Psoas muscle (tissue), 8 donors: ENCODE data around the gene NKX1-1. TPM values are rescaled to one million over a fixed set of nuclear protein-coding genes. Genes with fewer than 3 reads are reported as not detected.
"Not testable (repeated sequence)": the region's sequence is repeated elsewhere in the genome, so short reads cannot be mapped to it uniquely, and the experiment has no call there.

Experiments
- ATAC-seq, 4 donors: fragments of 200-7000 bp; cut with Tn5 transposase; one replicate each; pipeline ENCODE4 v1.9.1; 2020; ENCODE audit warnings: moderate library complexity in 3 of 4, mild to moderate bottlenecking in 2 of 4
- DNase-seq, 2 donors: peaks; one replicate each; pipeline ENCODE4 v3.0.0-alpha.2; 2020
- H3K27ac ChIP-seq: fragments of 200-600 bp; one replicate; pipeline ENCODE4 v1.8.0; 2022
- H3K27me3 ChIP-seq, 3 donors: fragments of 200-600 bp in 1 of 3; one replicate each; pipeline versions ENCODE4 v1.6.1 to v1.8.0; 2013 to 2022; ENCODE audit warnings: low read length in 2 of 3, mild to moderate bottlenecking in 2 of 3, moderate library complexity in 1 of 3; ENCODE audit not compliant: insufficient read depth in 3 of 3
- H3K36me3 ChIP-seq, 2 donors: fragments of 200-600 bp in 1 of 2; one replicate each; pipeline versions ENCODE4 v1.6.1 to v1.8.0; 2013 to 2022; ENCODE audit warnings: low read depth in 1 of 2, mild to moderate bottlenecking in 1 of 2, moderate library complexity in 1 of 2; ENCODE audit not compliant: insufficient read depth in 1 of 2
- H3K4me1 ChIP-seq: fragments of 200-600 bp; one replicate; pipeline ENCODE4 v1.8.0; 2022
- H3K4me3 ChIP-seq: fragments of 200-600 bp; one replicate; pipeline ENCODE4 v1.8.0; 2022; ENCODE audit warnings: mild to moderate bottlenecking
- H3K9me3 ChIP-seq: fragments of 200-600 bp; one replicate; pipeline ENCODE4 v1.8.0; 2022
- WGBS, 3 donors: extraction: QIAGEN DNeasy Blood & Tissue Kit; methylation state at CpG; one replicate each; pipeline versions ENCODE4 v1.1.6 to v1.1.7; 2013; 5-methylcytosine and 5-hydroxymethylcytosine counted together
- intact Hi-C, 2 donors: fragments of 100-400 bp; cut with DNase I; formaldehyde crosslinking; loops; one replicate each; pipeline versions ENCODE4 v1.11.0 to v1.14.2; 2022
- polyA plus RNA-seq, 3 donors: library from polyadenylated mRNA; stranded (reverse); fragments of 200-250 nt; gene quantifications; one replicate each; pipeline ENCODE4 v1.2.3, GENCODE V29; 2013
- total RNA-seq, 4 donors: library from RNA; stranded (reverse); fragmentation: NEBNext Ultra II Directional in 2 of 4; extraction: Animal tissue kit (Norgen Biotek cat#: 25700) in 2 of 4; gene quantifications; one replicate each; pipeline versions ENCODE4 v1.2.1 to v1.2.4, GENCODE V29; 2021 to 2023
- TF ChIP-seq, protein P1 (sequence below): fragments of 200-600 bp; IDR thresholded peaks from one replicate; pipeline ENCODE4 v1.8.0; 2022; ENCODE audit warnings: antibody characterized with exemption
- donor health status: healthy with polysubstance abuse.
- donor health status: DM: no; HTN: no; CAD: no; lungs with moderate emphysema.
- donor health status: Bipolar disorder and iron deficiency.
- donor health status: healthy.
- donor health status: DM: yes; HTN: yes; CAD: no.
- donor health status: DM: no; HTN: no; CAD: no.
- donor health status: DM: no; HTN: no; CAD: no.
- donor health status: DM: yes; HTN: yes; CAD: no.

The NKX1-1 gene
- total and polyA plus RNA-seq, 7 donors: not detected

DNA sequence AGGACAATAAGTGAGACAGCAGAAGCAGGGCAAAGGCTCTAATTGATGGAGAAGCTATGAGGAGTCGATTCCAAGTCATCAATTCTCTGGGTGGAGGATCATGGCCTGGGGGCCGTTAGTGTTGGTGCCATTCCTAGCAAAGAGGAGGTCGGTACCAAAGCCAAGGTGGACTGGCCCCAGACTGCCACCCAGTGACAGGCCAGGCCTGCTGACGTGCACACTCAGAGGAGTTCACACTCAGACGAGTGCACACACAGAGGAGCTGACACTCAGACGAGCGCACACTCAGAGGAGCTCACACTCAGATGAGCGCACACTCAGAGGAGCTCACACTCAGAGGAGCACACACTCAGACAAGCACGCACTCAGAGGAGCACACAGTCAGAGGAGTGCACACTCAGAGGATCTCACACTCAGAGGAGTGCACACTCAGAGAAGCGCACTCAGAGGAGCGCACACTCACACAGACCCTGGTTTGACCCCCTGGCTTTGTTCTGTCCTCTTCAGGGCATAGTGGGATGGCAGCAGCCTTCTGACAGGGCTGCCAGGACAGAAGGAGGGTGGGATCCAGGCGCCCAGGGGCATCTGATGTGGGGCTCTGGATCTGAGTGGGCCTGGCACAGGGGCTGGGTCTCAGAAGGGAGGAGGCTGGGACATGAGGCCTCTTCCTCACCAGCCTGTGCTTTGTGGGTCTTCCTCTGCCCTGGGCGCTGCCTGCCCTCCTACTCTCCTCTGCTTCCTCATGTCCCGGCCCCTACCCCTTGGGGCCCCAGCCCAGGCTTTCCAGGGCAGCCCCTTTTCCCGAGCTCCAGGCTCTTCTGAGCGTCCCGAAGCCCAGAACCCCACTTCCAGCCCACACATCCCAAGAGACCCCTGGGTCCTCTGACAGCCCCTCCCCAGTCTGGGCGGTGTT lies 41.7 kb upstream of the NKX1-1 start:
- Histone ChIP-seq H3K4me3 (no peak overlapping the region), H3K27ac (no peak overlapping the region), H3K36me3 (no peaks in the 10 kb centered on the region), H3K27me3 (peaks cover 0 to 48% (median 10%) of the 10 kb centered on the region in 3 donors), H3K4me1 (no peaks in the 10 kb centered on the region), H3K9me3 (no peaks in the 10 kb centered on the region)
- DNase-seq (no peak), ATAC-seq (no peak)
- WGBS, 3 donors: 72 to 81% (median 76%) methylated on average over 18 of the region's 18 CpGs
- intact Hi-C loops: no loop called here
- TF ChIP-seq, protein P1, sequence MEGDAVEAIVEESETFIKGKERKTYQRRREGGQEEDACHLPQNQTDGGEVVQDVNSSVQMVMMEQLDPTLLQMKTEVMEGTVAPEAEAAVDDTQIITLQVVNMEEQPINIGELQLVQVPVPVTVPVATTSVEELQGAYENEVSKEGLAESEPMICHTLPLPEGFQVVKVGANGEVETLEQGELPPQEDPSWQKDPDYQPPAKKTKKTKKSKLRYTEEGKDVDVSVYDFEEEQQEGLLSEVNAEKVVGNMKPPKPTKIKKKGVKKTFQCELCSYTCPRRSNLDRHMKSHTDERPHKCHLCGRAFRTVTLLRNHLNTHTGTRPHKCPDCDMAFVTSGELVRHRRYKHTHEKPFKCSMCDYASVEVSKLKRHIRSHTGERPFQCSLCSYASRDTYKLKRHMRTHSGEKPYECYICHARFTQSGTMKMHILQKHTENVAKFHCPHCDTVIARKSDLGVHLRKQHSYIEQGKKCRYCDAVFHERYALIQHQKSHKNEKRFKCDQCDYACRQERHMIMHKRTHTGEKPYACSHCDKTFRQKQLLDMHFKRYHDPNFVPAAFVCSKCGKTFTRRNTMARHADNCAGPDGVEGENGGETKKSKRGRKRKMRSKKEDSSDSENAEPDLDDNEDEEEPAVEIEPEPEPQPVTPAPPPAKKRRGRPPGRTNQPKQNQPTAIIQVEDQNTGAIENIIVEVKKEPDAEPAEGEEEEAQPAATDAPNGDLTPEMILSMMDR: no peak

DNA sequence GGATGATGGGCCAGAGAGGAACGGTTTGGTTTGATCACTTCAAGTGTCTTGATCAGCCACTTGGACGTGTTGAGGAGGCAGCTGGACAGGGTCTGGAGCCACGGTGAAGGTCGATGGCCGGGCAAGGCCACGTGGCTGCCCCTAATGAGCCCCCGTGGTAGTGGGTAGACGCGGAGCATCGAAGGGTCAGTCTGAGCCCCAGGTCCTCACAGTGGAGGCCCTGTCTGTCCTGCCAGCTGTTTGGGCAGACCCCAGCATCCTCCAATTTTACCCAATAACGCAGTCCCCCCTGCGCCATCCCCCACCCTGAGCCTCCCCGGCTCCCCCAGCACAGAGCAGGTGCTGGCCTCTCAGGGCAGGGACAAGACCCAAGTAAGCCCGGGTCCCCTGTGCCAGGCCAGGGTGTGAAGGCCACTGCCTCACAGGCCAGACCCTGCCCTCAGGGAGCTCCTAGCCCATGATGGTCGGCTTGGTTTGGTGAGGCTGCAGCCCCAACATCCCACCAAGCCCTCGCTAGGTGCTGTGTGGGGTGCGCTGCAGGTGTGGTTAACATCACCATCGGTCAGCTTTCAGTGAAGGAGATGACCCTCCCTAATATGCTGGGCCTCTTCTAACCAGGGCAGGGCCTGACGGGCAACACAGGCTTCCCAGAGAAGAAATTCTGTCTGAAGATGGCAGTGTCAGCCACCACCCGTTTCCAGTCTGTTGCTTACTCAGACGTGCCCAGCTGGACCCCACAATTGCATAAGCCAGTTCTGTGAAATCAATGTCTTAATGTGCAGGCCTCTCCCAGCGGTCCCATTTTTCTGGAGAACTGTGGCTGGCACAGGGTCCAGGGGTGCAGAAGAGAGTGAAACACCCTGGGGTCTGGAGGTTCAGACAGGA lies 40.5 kb upstream of the NKX1-1 start:
- ATAC-seq: no peak
- TF ChIP-seq, protein P1: no peak
- H3K4me1 ChIP-seq: no peaks in the 10 kb centered on the region
- no peak for DNase-seq
- no peaks in the 10 kb centered on the region for H3K9me3 ChIP-seq
- no peak overlapping the region for H3K4me3 ChIP-seq
- peaks cover 0 to 49% (median 8%) of the 10 kb centered on the region in 3 donors for H3K27me3 ChIP-seq
- H3K27ac ChIP-seq: no peak overlapping the region
- H3K36me3 ChIP-seq: no peaks in the 10 kb centered on the region
- 73 to 79% (median 75%) methylated on average over 21 to 22 of the region's 22 CpGs for WGBS, 3 donors
- intact Hi-C loops: no loop called here

DNA sequence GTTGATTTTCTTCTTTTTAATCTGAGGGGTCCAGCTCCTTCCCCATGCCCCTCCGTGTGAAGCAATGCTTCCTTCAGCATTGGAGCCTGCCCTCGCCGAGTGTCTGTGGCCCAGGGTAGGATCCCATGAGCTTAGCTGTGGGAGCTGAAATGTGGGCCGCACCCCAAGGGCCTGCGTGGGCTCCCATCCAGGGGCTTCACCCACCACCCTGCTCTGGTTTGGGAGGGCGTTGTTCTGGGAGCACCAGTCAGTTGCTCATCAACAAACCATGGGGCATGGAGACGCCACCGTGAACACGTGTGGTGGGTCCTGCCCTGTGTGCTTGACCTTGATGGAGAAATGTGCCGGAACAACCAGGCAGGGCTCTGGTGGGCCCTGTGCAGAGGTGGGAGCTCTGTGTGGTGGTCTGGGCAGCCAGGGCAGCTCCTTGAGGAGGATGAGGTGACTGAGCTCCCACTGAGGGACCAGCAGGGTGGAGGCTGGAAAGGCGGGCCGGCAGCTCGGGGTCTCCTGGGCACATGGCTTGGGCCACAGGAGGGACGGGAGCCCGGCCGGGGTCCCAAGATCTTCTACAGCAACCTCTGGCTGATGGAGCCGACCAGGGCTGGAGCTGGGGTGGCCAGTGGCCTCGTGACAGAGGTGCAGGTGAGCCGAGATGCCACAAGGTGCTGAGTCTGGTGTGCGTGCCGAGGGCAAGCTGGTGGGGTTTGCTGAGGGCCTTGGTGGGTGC lies 39.6 kb upstream of the NKX1-1 start:
- TF ChIP-seq, protein P1: no peak
- Histone ChIP-seq H3K27ac (no peak overlapping the region), H3K4me3 (no peak overlapping the region), H3K9me3 (no peaks in the 10 kb centered on the region), H3K4me1 (no peaks in the 10 kb centered on the region), H3K27me3 (peaks cover 0 to 49% (median 6%) of the 10 kb centered on the region in 3 donors), H3K36me3 (no peaks in the 10 kb centered on the region)
- ATAC-seq (no peak), DNase-seq (no peak)
- 86 to 91% (median 87%) methylated on average over 20 to 21 of the region's 21 CpGs for WGBS, 3 donors
- intact Hi-C loops: no loop called here

DNA sequence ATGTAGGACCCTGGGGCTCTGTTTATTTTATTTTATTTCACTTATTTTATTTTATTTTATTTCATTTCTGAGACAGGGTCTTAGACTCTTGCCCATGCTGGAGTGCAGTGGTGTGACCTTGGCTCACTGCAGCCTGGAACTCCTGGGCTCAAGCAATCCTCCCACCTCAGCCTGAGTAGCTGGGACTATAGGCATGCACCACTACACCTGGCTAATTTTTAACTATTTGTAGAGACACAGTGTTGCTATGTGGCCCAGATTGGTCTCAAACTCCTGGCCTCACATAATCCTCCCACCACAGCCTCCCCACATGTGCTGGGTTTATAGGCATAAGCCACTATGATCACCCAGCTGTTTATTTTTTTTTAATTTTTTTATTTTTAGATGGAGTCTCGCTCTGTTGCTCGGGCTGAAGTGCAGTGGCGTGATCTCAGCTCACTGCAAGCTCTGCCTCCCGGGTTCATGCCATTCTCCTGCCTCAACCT lies 37.5 kb upstream of the NKX1-1 start:
- H3K4me1 ChIP-seq, DNase-seq, intact Hi-C loops, ATAC-seq, H3K9me3 ChIP-seq, H3K36me3 ChIP-seq, H3K4me3 ChIP-seq, H3K27ac ChIP-seq: not testable (repeated sequence)
- WGBS, 3 donors: 68 to 76% (median 73%) methylated on average over 4 of the region's 4 CpGs
- peaks cover 0 to 33% (median 3%) of the 10 kb centered on the region in 3 donors for H3K27me3 ChIP-seq
